Tongue (tissue), 2 donors: ENCODE measurements around the gene PDE4B. TPM values are rescaled to one million over a fixed set of nuclear protein-coding genes. Genes with fewer than 3 reads are reported as not detected.
"Not testable (repeated sequence)": the region's sequence is repeated elsewhere in the genome, so short reads cannot be mapped to it uniquely, and the experiment has no call there.

Source experiments
- DNase-seq: peaks from one replicate; pipeline ENCODE4 v3.0.0-alpha.2; 2015
- total RNA-seq: library from RNA; depleted of rRNA; stranded (reverse); fragments of >200 nt; gene quantifications from one replicate; pipeline ENCODE4 v1.2.3, GENCODE V29; 2014

The PDE4B gene
- total RNA-seq, 1 donor from 2014 or later, result 31.8 TPM

DNA sequence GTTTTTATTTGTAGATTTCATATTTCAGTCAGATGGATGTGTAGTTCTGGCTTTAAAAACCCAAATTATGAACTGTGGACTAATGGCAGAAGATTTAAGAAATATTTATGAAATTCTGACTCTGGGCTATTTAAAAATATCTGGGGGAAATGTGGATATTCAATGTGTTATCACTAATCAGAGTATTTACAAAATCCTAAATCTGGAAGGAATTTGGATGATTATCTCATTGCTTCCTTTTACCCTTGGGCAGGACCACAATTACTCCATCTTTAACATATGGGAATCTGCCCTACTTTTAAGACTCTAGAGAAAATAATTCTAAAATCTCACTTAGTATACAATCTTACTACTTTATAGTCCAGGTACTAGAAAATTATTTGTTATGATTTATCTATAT lies 203.2 kb downstream of the PDE4B start:
- DNase-seq, result no peak

DNA sequence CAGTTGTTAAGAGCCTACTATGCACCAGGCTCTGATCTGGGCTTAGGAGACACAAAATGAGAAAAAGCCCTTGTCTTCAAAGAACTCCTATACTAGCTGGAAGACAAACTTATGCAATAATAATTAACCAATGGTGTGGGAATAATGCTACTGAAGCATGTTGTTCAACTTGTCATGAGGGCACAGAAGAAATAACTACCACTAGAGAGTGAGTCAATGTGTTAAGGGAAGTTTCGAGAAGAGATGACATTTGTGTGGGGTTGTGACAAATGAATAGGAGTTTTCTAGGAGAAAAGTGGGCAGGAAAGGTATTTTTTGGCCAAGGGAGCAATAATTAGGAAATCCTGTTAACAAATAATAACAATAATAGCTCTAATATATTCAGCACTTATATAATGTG lies 205.0 kb downstream of the PDE4B start:
- DNase-seq, result no peak

DNA sequence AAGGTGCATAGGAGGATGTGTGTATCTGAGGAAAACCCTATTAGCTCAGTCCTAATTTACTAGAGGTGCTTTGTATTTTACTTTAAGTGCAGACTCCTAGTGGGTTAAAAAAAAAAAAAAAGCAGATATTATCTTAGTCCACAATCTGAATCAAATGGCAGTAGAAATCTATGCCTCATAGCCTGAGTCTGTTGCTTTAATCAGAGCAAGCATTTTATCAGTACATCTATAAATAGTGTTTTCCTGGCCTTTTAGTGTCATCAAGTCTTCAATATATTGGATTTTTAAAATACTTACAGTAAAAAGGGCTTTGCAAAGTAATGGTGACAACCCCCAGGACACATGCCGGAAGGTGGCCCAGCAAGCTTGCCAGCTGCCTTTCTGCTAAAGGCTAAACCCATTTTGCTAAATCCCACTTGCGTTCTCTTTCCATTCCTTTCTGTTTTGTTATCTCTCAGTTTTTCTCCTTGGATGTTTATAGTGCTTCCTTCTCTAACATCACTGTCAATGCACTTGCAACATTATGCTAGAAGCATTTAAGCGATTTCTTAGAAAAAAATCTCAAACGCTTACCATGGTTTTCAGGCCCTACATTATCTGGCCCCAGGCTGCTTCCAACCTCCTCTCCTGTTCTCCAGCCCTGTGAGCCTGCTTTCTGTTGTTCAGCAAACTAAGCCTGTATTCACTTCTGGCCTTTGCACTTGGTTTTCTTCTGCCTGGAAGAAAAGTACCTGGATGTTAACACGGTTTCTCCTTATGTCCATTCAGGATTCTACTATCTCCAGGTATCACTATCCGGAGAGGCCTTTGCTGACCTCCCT lies 206.3 kb downstream of the PDE4B start:
- DNase-seq, result no peak

DNA sequence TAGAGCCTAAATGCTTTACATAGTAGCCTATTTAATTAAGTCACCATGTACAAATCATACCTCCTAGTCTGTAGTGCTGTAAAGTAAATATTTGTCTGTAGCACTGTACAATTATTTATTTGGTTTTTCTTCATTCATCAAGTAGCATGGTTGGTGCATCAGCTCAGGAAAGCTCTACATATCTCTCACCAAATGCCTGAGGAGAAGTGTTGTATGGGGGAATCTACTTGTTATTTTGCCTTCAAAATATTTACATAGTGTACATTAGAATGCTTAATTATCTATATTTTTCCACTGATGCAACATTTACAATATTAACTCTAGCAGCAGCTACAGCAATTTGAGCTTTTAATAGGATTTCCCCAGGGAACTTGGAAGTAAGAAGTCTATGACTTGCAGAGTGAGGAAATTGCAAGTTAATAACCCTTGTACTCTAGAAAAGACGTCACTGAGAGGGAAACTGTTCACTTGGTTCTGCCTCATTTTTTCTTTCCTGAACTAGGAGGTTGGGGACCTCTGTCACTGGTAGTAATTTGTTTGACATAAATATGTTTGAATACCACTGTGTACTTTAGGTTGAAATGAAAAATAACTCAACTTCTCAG lies 207.4 kb downstream of the PDE4B start:
- no peak for DNase-seq

DNA sequence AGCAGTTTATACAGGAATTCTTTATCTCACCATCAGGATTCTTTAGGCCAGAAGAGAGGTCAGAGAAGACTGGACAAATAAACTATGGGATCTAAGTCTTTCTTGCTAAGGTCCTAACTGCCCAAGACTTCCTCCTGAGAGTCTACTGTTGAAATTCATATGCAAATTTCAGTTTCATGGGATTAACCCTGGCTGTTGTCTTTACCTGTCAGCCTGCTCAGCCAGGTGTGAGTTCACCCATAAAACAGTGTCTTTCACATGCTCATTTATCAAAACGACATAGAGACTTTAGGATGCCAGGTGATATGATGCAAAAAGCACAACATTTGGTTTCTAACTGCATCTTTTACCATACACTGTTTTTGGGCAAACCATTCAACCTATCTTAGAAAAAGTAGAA lies 211.0 kb downstream of the PDE4B start:
- no peak for DNase-seq

GRCh38 chr1:66006534-66006933 lies 213.8 kb downstream of the PDE4B start:
- not testable (repeated sequence) for DNase-seq

DNA sequence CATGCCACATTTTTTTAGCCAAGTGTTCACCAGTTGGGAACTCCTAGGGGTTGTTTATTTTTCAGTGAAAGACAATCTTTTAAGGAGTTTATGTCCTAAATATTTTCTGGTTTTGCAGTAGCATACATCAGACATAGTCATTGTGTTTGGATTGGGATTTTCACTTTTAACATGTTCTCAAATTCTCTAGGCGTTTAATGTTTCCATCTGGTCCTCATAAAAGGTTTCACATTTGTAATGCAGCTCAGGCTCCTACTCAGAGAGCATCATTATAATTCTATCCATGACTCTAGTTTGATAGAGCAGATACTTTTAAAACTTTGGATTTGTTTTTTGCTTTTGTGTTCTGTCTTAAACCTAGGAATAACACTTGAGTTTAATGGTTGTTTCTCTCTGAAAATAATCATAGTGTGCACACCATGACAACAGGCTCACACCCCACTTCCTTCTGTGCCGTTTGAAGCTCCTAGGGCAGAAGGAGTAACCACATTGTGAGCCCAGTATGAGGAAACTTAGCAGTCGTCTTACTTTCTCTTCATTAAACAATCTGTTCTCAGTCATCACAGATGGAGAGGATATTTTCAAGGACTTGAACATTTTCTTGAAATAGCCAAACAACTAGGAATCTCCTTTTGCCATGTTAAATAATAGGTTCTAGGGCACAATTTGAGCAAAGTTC lies 219.6 kb downstream of the PDE4B start:
- DNase-seq, result no peak

GRCh38 chr1:66013371-66013770 lies 220.7 kb downstream of the PDE4B start:
- DNase-seq, result no peak

- DNase-seq, result peak; percentile 17
These were observed 230.4 kb downstream of the PDE4B start for GRCh38 chr1:66022904-66023620.

- DNase-seq, result no peak
These were observed 232.5 kb downstream of the PDE4B start for GRCh38 chr1:66025188-66025587.

- no peak for DNase-seq
These were observed 235.3 kb downstream of the PDE4B start for GRCh38 chr1:66028035-66028434.

DNA sequence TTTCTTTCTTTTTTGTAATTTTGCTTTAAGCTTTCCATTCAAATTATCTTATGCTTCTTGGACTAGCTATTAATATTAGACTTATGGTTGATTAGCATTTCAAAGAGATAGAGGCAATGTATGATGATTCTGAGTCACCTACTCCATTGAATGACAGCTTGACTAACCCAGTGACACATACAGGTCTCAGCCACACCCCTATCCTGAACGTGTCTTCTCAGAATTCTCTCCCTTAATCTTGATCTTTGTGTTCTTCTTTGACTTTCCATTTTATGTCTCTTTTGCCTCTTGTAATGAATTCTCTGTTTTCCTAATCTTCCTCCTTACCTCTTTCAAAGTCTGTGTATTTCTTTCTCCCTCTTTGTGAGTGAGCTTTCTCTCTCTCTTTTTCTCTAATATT lies 241.1 kb downstream of the PDE4B start:
- DNase-seq, result no peak

- no peak for DNase-seq
These were observed 243.0 kb downstream of the PDE4B start for GRCh38 chr1:66035616-66036245.

DNA sequence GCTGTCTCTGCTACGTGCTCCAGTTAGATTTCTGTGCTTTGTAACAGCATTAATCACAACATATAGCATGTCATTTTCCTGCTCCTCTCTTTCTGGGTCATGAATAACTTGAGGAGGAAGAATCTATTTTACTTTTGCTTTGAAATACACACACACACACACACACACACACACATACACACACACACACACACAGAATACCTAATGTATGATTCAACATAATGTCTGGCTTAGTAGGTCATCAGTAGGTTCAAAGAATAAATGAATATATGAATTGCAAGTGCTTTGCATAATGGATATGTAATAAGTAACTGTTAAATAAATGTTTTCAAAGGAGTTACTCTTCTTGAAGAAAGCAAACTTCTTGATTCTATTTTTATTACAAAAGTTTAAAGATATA lies 249.0 kb downstream of the PDE4B start:
- no peak for DNase-seq

DNA sequence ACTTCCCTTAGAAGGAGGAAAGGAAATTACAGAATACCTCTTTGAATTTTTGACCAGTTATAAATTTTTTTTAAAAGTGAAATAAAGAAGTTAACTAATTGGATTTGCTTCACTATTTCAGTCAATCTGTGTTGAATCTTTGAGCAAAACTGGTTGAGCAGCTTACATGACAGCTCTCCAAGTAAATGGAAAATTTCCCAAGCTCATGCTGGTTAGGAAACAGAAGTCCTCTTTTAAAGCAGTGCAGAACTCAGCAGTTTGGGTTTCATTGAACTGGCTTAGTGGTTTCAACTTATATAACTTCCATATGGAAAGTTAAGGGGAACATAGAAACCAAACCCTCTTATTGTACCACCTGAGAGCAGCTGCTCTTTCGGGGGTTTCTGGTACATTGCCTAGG lies 250.5 kb downstream of the PDE4B start:
- DNase-seq, result no peak

DNA sequence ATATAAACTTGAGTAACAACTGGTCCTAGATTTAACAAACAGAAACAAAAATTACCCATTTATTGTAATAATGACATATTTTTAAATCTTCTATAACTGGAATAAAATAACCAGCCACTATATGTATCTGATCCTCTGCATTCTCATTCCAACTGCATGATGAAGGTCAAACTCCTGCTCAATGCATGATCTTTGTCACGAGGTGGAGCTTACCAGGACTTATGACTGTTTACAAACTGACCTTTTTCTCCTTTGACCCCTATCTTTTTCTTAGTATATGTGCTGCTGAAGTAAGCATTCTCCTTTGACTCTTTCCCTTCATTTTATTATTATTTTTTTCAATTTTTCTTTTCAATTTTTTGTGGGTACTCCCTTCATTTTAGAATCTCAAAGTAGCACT lies 252.2 kb downstream of the PDE4B start:
- no peak for DNase-seq

- DNase-seq, result no peak
These were observed 253.7 kb downstream of the PDE4B start for GRCh38 chr1:66046415-66046814.

DNA sequence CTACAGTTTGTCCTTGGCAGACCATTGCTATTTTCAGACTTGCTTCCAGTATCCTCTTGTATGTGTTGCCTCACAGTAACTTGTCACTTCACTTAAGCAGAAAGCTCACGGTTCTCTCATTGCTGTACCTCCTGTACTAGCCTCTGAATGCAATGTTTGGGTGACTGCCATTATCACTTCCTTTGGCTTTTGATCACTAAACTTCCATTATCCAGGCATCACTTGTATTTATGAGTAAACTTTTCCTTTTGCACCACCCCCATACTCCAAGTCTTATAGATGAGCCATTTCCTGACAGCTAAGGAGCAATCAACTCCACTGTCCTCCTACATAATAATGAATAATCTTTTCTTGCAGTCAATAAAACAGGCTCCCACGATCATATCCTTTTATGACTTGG lies 255.3 kb downstream of the PDE4B start:
- no peak for DNase-seq

DNA sequence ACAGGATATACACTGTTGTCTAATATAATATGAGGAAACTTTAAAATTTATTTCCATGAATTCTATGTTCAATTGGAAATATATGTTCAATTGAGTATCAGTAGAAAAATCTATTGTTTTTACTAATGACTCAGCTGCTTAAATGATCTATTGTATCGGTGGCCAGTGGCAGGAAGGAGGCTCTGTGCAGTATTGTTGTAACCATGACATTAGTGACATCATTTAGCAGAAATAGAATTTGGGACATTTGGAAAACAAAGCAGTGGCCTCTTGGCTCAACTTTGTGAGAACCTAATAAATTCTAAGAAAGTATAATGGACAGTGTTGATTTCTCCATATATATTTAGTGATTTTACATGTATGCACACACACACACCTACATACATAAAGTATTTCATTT lies 257.4 kb downstream of the PDE4B start:
- no peak for DNase-seq

GRCh38 chr1:66050633-66051032 lies 257.9 kb downstream of the PDE4B start:
- no peak for DNase-seq

DNA sequence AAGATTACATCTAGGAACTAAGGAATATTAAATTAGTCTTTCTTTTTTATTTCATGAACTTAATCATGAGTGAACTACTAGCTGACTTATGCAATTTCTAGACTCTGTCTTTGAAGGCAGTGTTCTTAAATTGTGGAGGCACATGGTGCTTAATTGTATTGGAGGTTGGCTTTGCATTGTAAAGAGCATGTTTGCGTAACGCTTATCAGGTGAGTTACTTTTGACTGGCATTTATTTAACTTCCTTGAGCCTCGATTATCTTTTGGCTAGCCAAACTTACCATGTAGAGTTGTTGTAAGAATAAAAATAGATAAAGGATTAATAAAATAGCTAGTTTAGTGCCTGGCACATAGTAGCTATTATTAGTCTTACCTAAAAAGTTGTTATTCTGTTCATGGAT lies 262.4 kb downstream of the PDE4B start:
- no peak for DNase-seq

- DNase-seq, result not testable (repeated sequence)
These were observed 264.8 kb downstream of the PDE4B start for GRCh38 chr1:66057448-66057847.
